GM19328 (cell line): Measurements from ENCODE around the gene IGSF3.
"Not testable (repeated sequence)": the region's sequence is repeated elsewhere in the genome, so short reads cannot be mapped to it uniquely, and the experiment has no call there.

Source experiments
- ATAC-seq: cut with Tn5 transposase; IDR thresholded peaks from one replicate; pipeline ENCODE4 v1.9.1; 2021; ENCODE audit warnings: mild to moderate bottlenecking, moderate library complexity; ENCODE audit not compliant: unreplicated experiment

Gene IGSF3

GRCh38 chr1:116664366-116664977, 3.1 kb downstream of the IGSF3 start:
- ATAC-seq, result no peak

DNA sequence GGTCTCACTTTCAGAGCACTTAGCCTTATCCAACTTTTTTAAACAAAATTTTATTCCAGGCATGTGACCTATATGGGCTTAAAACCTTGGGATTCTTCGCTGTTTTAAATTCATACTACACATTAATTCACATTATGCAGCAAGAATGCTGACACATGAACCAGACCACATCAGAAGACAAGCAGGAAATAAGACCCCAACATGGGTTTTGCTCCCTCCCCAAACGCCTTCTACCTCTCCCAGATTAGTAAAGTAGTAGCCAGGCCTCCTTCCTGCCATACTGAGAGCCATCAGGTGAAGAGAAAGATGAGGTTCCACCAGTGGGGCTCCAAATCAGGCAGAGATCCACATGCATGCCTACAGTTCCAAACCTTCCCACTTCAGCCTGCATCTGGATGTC, 3.7 kb downstream of the IGSF3 start:
- ATAC-seq, result no peak

DNA sequence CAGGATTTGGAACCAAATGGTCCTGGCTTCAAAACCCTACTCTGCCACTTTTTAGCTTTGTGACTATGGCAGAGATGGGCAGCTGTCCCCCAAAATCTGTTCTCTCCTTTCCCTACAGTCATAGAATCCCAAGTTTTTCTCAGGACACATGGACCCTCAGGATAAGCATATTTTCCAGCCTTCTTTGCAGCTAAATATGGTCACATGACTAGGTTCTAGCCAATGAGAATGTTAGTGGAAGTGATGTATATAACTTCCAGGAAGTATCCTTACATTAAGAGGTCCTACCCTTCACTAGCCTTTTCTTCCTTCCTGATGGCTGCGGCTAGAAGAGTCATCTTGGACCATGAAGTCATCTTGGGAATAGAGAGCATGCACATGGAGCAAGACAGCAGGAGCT, 5.9 kb downstream of the IGSF3 start:
- ATAC-seq, result no peak

DNA sequence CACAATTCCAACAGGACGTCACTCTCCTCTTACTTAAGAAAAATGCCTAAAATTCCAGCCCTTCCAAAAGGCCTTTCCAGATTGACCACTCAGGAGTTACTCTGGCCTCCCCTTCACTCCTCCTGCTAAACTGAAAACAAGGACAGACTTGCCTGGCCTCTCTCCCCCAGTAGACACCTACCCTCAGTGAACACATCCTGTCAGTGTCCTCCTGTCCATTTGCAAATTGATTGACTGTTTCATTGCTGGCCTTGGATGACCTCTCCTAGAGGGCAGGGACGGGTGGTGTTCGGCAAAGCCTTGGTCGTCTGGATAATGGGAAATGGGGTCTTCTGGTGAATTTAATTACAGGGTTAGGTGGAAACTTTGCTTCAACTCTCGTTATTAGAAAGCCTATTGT, 8.9 kb downstream of the IGSF3 start:
- not testable (repeated sequence) for ATAC-seq

DNA sequence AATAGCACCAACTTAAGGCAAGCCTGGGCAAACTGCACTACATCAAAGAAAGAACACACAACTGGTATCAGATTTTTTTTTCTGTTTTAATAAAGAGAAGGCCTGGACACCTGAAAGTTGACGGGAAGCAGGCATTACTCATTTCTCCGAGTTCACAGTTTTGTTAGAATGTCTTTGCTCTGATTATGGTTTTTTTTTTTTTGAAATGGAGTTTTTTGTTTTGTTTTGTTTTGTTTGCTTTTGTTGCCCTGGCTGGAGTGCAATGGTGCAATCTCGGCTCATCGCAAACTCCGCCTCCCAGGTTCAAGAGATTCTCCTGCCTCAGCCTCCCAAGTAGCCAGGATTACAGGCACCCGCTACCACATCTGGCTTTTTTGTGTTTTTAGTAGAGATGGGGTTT, 9.7 kb downstream of the IGSF3 start:
- ATAC-seq, result not testable (repeated sequence)

GRCh38 chr1:116654351-116654750, 13.2 kb downstream of the IGSF3 start:
- no peak for ATAC-seq

GRCh38 chr1:116652598-116652997, 14.9 kb downstream of the IGSF3 start:
- not testable (repeated sequence) for ATAC-seq

- ATAC-seq, result not testable (repeated sequence)
Observed at GRCh38 chr1:116650781-116651180, 16.8 kb downstream of the IGSF3 start.

GRCh38 chr1:116649041-116649440, 18.5 kb downstream of the IGSF3 start:
- not testable (repeated sequence) for ATAC-seq

- ATAC-seq, result not testable (repeated sequence)
Observed at GRCh38 chr1:116648325-116648724, 19.2 kb downstream of the IGSF3 start.

DNA sequence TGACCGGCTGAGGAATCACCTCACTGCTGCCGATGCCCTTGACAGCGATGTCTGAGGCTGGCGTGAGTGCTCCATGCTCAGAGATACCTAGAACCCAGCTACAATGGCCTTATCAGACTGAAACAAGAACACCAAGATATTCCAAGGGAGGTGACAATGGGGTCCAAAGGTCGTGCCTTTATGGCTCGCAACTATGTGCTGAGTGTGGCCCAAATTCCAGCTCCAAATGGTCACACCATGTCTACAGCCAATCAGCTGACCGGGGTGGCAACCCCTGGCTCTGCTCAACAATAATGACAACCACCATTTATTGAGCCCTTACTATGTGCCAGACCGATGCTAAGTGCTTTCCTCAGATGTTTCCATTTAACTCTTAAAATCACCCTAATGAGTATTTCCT, 20.3 kb downstream of the IGSF3 start:
- not testable (repeated sequence) for ATAC-seq

GRCh38 chr1:116646673-116647170, 20.8 kb downstream of the IGSF3 start:
- ATAC-seq, result not testable (repeated sequence)

DNA sequence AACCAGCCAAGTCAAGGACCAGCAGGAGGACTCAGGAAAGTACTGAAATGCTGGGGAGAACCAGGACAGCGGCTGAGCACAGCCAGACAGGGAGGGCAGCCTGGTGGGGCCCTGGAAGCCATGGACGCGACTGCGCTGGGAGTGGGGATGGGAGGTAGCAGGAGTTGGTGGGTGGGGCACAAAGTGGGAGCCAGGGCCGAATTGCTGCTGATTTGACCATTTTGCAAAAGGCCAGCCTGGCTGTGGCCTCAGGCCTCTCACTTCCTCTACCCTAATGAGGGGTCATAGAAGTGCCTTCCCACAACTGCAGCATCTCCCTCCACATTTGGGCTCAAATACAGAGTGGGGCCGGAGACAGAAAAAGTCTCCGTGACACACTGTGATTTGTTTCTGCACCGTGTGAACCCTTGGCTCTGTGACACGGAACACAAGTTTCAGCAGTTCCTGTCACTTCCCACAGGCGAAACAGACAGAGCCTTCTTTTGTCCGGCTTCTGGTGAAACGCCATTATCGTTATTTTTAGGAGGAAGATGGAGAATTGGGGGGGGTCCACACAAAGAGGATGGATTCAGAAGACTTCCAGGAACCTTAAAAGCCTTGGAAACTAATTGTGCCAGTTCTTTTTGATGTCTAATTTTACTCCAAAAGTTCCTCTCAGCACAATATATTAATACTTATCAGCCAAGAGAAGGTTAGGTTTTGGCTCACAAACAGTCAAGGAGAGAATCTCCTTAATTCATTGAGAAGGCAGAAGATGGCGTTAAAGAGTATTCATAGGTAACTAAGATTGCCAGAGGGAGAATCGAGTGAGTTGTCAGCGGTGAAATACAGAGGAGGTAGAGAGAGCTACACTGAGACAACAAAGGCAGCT, 21.5 kb downstream of the IGSF3 start:
- not testable (repeated sequence) for ATAC-seq

GRCh38 chr1:116644993-116645392, 22.5 kb downstream of the IGSF3 start:
- ATAC-seq, result not testable (repeated sequence)

DNA sequence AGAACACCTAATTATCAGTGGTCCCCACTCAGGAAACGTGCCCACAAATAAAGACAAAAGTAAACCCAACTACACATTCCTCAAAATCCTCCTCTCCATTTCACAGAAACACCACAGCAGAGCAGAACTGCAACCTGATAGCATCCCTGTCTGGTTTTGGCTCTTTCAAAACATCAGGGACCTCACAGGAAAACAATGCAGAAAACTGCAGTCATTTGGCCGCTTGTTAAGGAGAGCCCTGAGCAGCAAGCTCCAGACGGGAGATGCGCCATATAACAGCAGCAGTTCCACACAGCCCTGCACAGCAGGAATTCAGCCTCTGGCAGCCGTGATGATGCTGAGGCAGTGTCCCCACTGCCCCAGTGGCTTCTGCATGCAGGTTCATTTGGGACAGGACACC, 23.4 kb downstream of the IGSF3 start:
- ATAC-seq, result not testable (repeated sequence)

DNA sequence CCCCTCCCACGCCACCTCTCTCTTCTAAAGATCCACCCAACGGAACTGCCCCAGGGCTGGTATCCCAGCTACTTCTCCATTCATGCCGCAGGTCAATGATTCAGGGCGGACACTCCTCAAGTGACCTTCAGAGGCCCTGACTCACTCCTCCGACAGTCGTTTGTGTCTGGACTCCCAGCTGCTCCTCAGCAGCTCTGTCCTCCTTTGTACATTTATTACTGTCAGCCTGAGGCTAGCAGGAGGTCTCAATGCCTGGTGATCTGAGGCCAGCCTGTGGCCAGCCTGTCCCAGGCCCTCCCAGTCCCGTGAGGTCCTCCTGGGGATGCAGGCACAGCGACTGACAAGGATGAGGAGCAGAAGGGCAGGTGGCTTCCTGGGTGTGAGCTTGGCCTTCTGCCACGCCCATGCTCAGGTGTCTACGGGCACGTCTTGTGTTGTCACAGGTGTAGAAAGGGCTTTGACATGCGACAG, 24.2 kb downstream of the IGSF3 start:
- ATAC-seq, result not testable (repeated sequence)

GRCh38 chr1:116642311-116643280, 24.9 kb downstream of the IGSF3 start:
- not testable (repeated sequence) for ATAC-seq

GRCh38 chr1:116637583-116637982, 29.9 kb downstream of the IGSF3 start:
- not testable (repeated sequence) for ATAC-seq

DNA sequence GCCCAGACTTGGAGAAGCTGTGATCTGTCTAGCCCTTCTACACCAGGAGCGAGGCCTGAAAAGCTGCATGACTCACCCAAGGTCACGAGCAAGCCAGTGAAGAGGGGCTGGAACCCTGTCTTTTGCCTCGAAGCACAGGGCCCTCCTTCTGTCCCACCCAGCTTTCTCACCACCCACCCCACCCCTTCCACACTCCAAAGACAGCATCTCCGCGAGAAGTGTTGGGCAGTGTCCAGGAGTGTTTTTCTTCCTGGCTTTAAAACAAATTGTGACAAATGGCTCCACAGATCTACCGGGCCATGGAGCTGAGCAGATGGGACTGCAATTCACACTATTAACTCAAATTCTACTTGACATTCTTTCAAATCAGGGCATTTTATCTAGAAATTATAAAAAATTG, 30.9 kb downstream of the IGSF3 start:
- ATAC-seq, result not testable (repeated sequence)

DNA sequence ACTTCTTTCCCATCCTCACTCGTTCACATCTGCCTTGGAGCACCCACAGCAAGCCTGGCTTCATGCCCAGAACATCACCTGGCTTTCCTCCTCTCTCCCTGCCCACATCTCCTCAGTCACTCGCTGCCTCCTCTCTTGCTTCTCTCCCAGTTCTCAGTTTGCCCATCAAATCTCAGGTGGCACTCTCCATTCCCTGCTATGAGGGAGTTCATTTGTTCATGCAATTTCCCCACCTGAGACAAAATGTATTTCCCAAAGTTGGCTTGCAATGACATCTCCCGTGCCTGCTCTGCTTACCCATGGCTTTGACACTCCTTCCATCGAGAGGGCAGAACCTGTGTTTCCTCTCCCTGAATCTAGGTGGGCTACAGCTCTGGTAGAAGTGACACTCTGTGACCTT, 33.1 kb downstream of the IGSF3 start:
- ATAC-seq, result not testable (repeated sequence)
